ENCODE data around the gene KCNK7. TPM values are rescaled to one million over a fixed set of nuclear protein-coding genes. Genes with fewer than 3 reads are reported as not detected.

KCNK7 gene
- total RNA-seq, result under 0.01 TPM in 1 of 2 replicates, not detected in the other

GRCh38 chr11:65595543-65596281 is at the start of gene KCNK7:
TSS of gene KCNK7 (minus strand) at chr11:65595800. CDS start at chr11:65595772, 28 bp downstream.
- no peak within 1 kb of the TSS for H3K4me3 ChIP-seq (ENCODE audit: low read depth, low read length)
- TF ChIP-seq CTCF (IDR thresholded peaks at IDR 0.05; ENCODE audit: insufficient read depth, low read depth, low read length), result no peak
- DNase-seq (ENCODE audit: low read depth), result no peak

- DNase-seq (ENCODE audit: low read depth), result no peak
- no peak overlapping the region for H3K4me3 ChIP-seq (ENCODE audit: low read depth, low read length)
- no peak for TF ChIP-seq CTCF (IDR thresholded peaks at IDR 0.05; ENCODE audit: insufficient read depth, low read depth, low read length)
These were observed 49.2 kb upstream of the KCNK7 start for GRCh38 chr11:65644837-65645236.

- no peak for TF ChIP-seq CTCF (IDR thresholded peaks at IDR 0.05; ENCODE audit: insufficient read depth, low read depth, low read length)
- H3K4me3 ChIP-seq (ENCODE audit: low read depth, low read length), result no peak overlapping the region
- no peak for DNase-seq (ENCODE audit: low read depth)
These were observed 48.4 kb upstream of the KCNK7 start for GRCh38 chr11:65643971-65644370.

- TF ChIP-seq CTCF (IDR thresholded peaks at IDR 0.05; ENCODE audit: insufficient read depth, low read depth, low read length), result no peak
- no peak for DNase-seq (ENCODE audit: low read depth)
- no peak overlapping the region for H3K4me3 ChIP-seq (ENCODE audit: low read depth, low read length)
These were observed 46.5 kb upstream of the KCNK7 start for GRCh38 chr11:65642014-65642671.

GRCh38 chr11:65641297-65642013 is 45.9 kb upstream of the KCNK7 start:
- DNase-seq (ENCODE audit: low read depth), result no peak
- H3K4me3 ChIP-seq (ENCODE audit: low read depth, low read length), result no peak overlapping the region
- TF ChIP-seq CTCF (IDR thresholded peaks at IDR 0.05; ENCODE audit: insufficient read depth, low read depth, low read length), result no peak

- DNase-seq (ENCODE audit: low read depth), result no peak
- H3K4me3 ChIP-seq (ENCODE audit: low read depth, low read length), result no peak overlapping the region
- no peak for TF ChIP-seq CTCF (IDR thresholded peaks at IDR 0.05; ENCODE audit: insufficient read depth, low read depth, low read length)
These were observed 45.1 kb upstream of the KCNK7 start for GRCh38 chr11:65640483-65641296.
